HepG2 (cell line): ENCODE data around the gene SPAG7. TPM values are rescaled to one million over a fixed set of nuclear protein-coding genes. Genes with fewer than 3 reads are reported as not detected.

Experiments used
- ADNP ChIP-seq: sonication (generic); formaldehyde crosslinking; IDR thresholded peaks from 2 replicates; pipeline ENCODE4 v1.4.0; 2020; ENCODE audit warnings: missing genetic modification reagents
- BRD4 ChIP-seq: sonication (generic); formaldehyde crosslinking; IDR thresholded peaks from 2 replicates; pipeline ENCODE4 v1.4.0; 2020; ENCODE audit warnings: missing genetic modification reagents
- HES4 ChIP-seq: sonication (generic); formaldehyde crosslinking; IDR thresholded peaks from 2 replicates; pipeline ENCODE4 v1.9.0; 2021; ENCODE audit warnings: mild to moderate bottlenecking, missing genetic modification reagents, borderline replicate concordance
- MAZ ChIP-seq, 2 experiments: sonication (generic) in 1 of 2; formaldehyde crosslinking in 1 of 2; IDR thresholded peaks; 2 replicates each; pipeline versions ENCODE4 v1.5.0 to v1.6.1; 2012 to 2020; ENCODE audit warnings: low read depth in 2 of 2, mild to moderate bottlenecking in 2 of 2, borderline replicate concordance in 1 of 2, improper control_type of control experiment in 1 of 2, low read length in 1 of 2, missing genetic modification reagents in 1 of 2, moderate library complexity in 1 of 2
- POLR2A ChIP-seq, 2 experiments: IDR thresholded peaks; 2 replicates each; pipeline ENCODE4 v1.6.1; 2011; ENCODE audit warnings: low read depth in 2 of 2, low read length in 2 of 2, mild to moderate bottlenecking in 1 of 2, moderate library complexity in 1 of 2; ENCODE audit not compliant: insufficient read depth in 1 of 2
- RAD21 ChIP-seq: fragments of 450-650 bp; formaldehyde crosslinking; IDR thresholded peaks from 2 replicates; pipeline ENCODE4 v1.5.0; 2020; ENCODE audit warnings: mild to moderate bottlenecking
- SSRP1 ChIP-seq: IDR thresholded peaks from 2 replicates; pipeline ENCODE4 v1.6.1; 2016; ENCODE audit warnings: control low read depth
- ZNF558 ChIP-seq: sonication (generic); formaldehyde crosslinking; IDR thresholded peaks from 2 replicates; pipeline ENCODE4 v1.9.0; 2022; ENCODE audit warnings: mild to moderate bottlenecking, missing genetic modification reagents, borderline replicate concordance
- polyA plus RNA-seq, 8 experiments: library from polyadenylated mRNA; depleted of rRNA in 3 of 8; stranded (reverse) in 7 of 8; unstranded in 1 of 8; fragments of >200 nt; fragmentation: Illumina TruSeq in 4 of 8; extraction: Trizol in 4 of 8; gene quantifications; 2 replicates each; pipeline versions ENCODE4 v1.2.1 to v1.2.3, GENCODE V29; 2011 to 2016; ENCODE audit warnings: low read depth in 4 of 8, missing spikeins in 1 of 8, mixed read lengths in 1 of 8; ENCODE audit not compliant: insufficient read depth in 1 of 8
- total RNA-seq, 5 experiments: library from RNA; depleted of rRNA; stranded (reverse); fragments of >200 nt; fragmentation: Illumina TruSeq; extraction: Trizol; gene quantifications; 2 replicates each; pipeline ENCODE4 v1.2.3, GENCODE V29; 2016; ENCODE audit warnings: low read depth in 1 of 5
- TF ChIP-seq, protein P1 (sequence below): sonication (generic); formaldehyde crosslinking; IDR thresholded peaks from 2 replicates; pipeline ENCODE4 v1.4.0; 2020; ENCODE audit warnings: missing genetic modification reagents
- TF ChIP-seq, protein P2 (sequence below): sonication (generic); formaldehyde crosslinking; IDR thresholded peaks from 2 replicates; pipeline ENCODE4 v1.9.0; 2022; ENCODE audit warnings: low read depth, missing genetic modification reagents

Gene SPAG7
- total and polyA plus RNA-seq, 2 of the 13 experiments (the other 11 are each of a cell fraction or from before 2014, with no cell fraction given): 51.0 to 59.0 TPM

DNA sequence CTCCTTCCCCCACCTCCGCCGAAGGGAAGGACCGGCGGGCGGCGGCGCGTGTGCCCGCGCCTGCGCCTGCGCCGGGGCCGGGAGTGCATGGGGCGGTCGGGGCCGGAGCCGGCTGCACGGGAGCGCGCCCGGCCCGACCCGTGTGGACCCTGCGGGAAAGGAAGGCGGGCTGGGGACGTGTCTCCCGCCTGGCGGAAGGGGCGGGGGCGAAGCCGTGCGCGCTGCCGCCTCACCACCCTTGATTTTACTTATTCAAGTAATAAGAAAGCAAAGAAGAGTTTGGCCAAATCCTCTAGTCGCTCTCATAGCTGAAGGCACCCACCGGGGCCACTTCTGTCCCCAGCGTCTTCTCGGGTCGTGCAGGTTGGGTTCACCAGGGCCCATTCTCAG lies 18.7 kb downstream of the SPAG7 start (continued):
- TF ChIP-seq, protein P1, sequence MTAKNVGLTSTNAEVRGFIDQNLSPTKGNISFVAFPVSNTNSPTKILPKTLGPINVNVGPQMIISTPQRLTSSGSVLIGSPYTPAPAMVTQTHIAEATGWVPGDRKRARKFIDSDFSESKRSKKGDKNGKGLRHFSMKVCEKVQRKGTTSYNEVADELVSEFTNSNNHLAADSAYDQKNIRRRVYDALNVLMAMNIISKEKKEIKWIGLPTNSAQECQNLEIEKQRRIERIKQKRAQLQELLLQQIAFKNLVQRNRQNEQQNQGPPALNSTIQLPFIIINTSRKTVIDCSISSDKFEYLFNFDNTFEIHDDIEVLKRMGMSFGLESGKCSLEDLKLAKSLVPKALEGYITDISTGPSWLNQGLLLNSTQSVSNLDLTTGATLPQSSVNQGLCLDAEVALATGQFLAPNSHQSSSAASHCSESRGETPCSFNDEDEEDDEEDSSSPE (CRISPR knock-in tag): 0 out of 2 replicates have a peak, but pooled peaks have one; percentile 48
- TF ChIP-seq ZNF558: no peak
- TF ChIP-seq, protein P2, sequence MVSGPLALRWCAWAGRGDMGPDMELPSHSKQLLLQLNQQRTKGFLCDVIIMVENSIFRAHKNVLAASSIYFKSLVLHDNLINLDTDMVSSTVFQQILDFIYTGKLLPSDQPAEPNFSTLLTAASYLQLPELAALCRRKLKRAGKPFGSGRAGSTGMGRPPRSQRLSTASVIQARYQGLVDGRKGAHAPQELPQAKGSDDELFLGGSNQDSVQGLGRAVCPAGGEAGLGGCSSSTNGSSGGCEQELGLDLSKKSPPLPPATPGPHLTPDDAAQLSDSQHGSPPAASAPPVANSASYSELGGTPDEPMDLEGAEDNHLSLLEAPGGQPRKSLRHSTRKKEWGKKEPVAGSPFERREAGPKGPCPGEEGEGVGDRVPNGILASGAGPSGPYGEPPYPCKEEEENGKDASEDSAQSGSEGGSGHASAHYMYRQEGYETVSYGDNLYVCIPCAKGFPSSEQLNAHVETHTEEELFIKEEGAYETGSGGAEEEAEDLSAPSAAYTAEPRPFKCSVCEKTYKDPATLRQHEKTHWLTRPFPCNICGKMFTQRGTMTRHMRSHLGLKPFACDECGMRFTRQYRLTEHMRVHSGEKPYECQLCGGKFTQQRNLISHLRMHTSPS (CRISPR knock-in tag): no peak
- no peak for TF ChIP-seq ADNP (CRISPR knock-in tag)
- 0 out of 2 replicates have a peak, but pooled peaks have one; percentile 32 for TF ChIP-seq SSRP1 (CRISPR knock-in tag)
- no peak for TF ChIP-seq HES4 (CRISPR knock-in tag)
- no peak for TF ChIP-seq MAZ (IDR thresholded peaks at IDR 0.05; ENCODE audit: borderline replicate concordance, low read depth, low read length)
- peak; percentile 24; the same call in 1 of the 2 replicates for TF ChIP-seq MAZ (CRISPR knock-in tag; IDR thresholded peaks at IDR 0.05; ENCODE audit: low read depth)
- TF ChIP-seq BRD4: peak; percentile 20; the same call in 1 of the 2 replicates
- TF ChIP-seq POLR2A (IDR thresholded peaks at IDR 0.05; ENCODE audit: insufficient read depth in 1 of 2, low read depth in 2 of 2, low read length in 2 of 2): peak; percentile 50 to 64; a peak in 3 of 4 replicates
- peak; percentile 30 for TF ChIP-seq RAD21 (CRISPR knock-in tag)
- TF ChIP-seq, all 625 proteins: peak for 21
